HCT116 (cell line): ENCODE measurements around the gene CMC2. TPM values are rescaled to one million over a fixed set of nuclear protein-coding genes. Genes with fewer than 3 reads are reported as not detected.

Experiments used
- CBX3 ChIP-seq: IDR thresholded peaks from 2 replicates; pipeline ENCODE4 v1.6.1; 2012; ENCODE audit warnings: low read depth
- FOSL1 ChIP-seq: IDR thresholded peaks from 2 replicates; pipeline ENCODE4 v1.6.1; 2012; ENCODE audit warnings: low read depth
- POLR2AphosphoS5 ChIP-seq: IDR thresholded peaks from 2 replicates; pipeline ENCODE4 v1.6.1; 2011; ENCODE audit warnings: mild to moderate bottlenecking, low read depth, low read length, moderate library complexity
- SP1 ChIP-seq: IDR thresholded peaks from 2 replicates; pipeline ENCODE4 v1.6.1; 2012; ENCODE audit warnings: low read depth
- ZFX ChIP-seq: fragments of 450-650 bp; IDR thresholded peaks from 2 replicates; pipeline ENCODE4 v1.6.1; 2017
- total RNA-seq: library from RNA; stranded (reverse); gene quantifications from one replicate; pipeline ENCODE4 v1.2.1, GENCODE V29; 2021; ENCODE audit not compliant: unreplicated experiment
- TF ChIP-seq, protein P1 (sequence below), 3 experiments: fragments of 200-600 bp in 1 of 3; sonication (generic) in 1 of 3; IDR thresholded peaks in 2 of 3; conservative IDR thresholded peaks in 1 of 3; 2 replicates each; pipeline ENCODE4 v1.5.1; 2012 to 2017; ENCODE audit warnings: low read depth in 2 of 3, low read length in 2 of 3, antibody characterized with exemption in 1 of 3, borderline replicate concordance in 1 of 3, control low read depth in 1 of 3, mild to moderate bottlenecking in 1 of 3, mixed read lengths in 1 of 3, mixed run types in 1 of 3, moderate library complexity in 1 of 3; ENCODE audit not compliant: insufficient read depth in 1 of 3
- TF ChIP-seq, protein P2 (sequence below): IDR thresholded peaks from 2 replicates; pipeline ENCODE4 v1.6.1; 2012; ENCODE audit warnings: low read depth

The CMC2 gene
- total RNA-seq, 1 experiment from 2014 or later: 119 TPM

DNA sequence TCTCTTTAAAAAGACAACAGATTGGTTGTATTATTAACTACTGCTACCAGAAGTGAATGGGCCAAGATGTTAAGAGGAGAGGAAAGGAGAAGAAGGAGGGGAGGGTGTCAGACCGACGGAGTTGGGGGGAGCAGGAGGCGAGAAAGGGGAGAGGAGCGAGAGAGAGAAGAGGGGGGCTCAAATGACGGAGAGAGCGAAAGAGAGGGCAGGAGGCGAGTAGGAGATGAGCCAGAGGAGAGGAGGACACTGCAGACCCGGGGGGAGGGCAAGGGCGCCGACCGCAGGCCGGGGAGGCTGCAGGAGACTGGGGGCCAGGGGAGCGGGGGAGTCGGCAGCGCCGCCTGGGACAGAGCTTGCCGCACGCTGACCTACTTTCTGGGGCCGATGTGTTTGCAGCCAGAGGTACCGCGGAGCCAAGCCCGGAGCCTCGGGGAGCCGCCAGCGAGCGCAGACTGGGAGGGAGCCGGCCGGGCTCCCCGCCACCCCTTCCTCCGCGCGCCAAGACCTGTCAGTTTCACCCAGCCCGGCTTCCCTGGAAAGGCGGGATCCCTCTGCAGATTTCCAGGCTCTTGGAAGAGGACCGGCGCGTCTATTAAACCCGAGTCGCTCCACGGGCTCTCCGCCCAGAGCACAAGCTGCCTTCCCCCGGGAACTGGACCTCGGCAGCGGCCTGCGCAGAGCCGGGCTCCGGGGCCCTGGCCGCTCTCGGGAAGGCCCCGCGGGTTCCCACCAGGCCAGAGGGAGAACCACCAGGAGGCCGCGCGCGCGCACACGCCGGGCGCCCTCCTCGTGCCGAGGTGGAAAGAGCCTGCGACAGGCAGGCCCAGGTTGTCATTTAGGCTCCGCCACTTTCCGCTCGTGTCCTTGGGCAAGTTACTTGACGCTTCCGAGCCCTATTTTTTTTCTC is 74.6 kb downstream of the CMC2 start (continued):
- TF ChIP-seq, protein P1, sequence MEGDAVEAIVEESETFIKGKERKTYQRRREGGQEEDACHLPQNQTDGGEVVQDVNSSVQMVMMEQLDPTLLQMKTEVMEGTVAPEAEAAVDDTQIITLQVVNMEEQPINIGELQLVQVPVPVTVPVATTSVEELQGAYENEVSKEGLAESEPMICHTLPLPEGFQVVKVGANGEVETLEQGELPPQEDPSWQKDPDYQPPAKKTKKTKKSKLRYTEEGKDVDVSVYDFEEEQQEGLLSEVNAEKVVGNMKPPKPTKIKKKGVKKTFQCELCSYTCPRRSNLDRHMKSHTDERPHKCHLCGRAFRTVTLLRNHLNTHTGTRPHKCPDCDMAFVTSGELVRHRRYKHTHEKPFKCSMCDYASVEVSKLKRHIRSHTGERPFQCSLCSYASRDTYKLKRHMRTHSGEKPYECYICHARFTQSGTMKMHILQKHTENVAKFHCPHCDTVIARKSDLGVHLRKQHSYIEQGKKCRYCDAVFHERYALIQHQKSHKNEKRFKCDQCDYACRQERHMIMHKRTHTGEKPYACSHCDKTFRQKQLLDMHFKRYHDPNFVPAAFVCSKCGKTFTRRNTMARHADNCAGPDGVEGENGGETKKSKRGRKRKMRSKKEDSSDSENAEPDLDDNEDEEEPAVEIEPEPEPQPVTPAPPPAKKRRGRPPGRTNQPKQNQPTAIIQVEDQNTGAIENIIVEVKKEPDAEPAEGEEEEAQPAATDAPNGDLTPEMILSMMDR (IDR thresholded peaks at IDR 0.05 in 2 of 3, conservative IDR thresholded peaks at IDR 0.05 in 1 of 3; ENCODE audit: borderline replicate concordance in 1 of 3, insufficient read depth in 1 of 3, low read depth in 2 of 3, low read length in 2 of 3): no peak
- no peak for TF ChIP-seq FOSL1
- no peak for TF ChIP-seq ZFX
- no peak for TF ChIP-seq CBX3
- TF ChIP-seq SP1: no peak
- TF ChIP-seq POLR2AphosphoS5: no peak
- TF ChIP-seq, protein P2, sequence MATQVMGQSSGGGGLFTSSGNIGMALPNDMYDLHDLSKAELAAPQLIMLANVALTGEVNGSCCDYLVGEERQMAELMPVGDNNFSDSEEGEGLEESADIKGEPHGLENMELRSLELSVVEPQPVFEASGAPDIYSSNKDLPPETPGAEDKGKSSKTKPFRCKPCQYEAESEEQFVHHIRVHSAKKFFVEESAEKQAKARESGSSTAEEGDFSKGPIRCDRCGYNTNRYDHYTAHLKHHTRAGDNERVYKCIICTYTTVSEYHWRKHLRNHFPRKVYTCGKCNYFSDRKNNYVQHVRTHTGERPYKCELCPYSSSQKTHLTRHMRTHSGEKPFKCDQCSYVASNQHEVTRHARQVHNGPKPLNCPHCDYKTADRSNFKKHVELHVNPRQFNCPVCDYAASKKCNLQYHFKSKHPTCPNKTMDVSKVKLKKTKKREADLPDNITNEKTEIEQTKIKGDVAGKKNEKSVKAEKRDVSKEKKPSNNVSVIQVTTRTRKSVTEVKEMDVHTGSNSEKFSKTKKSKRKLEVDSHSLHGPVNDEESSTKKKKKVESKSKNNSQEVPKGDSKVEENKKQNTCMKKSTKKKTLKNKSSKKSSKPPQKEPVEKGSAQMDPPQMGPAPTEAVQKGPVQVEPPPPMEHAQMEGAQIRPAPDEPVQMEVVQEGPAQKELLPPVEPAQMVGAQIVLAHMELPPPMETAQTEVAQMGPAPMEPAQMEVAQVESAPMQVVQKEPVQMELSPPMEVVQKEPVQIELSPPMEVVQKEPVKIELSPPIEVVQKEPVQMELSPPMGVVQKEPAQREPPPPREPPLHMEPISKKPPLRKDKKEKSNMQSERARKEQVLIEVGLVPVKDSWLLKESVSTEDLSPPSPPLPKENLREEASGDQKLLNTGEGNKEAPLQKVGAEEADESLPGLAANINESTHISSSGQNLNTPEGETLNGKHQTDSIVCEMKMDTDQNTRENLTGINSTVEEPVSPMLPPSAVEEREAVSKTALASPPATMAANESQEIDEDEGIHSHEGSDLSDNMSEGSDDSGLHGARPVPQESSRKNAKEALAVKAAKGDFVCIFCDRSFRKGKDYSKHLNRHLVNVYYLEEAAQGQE: no peak
